HG02763 (cell line): ENCODE results near the gene ATG4C.
"Not testable (repeated sequence)": the region's sequence is repeated elsewhere in the genome, so short reads cannot be mapped to it uniquely, and the experiment has no call there.

Source experiments
- ATAC-seq: cut with Tn5 transposase; IDR thresholded peaks from one replicate; pipeline ENCODE4 v1.9.1; 2021; ENCODE audit warnings: mild to moderate bottlenecking, moderate library complexity; ENCODE audit not compliant: unreplicated experiment

ATG4C gene

GRCh38 chr1:62774971-62775595, 8.8 kb upstream of the ATG4C start:
- ATAC-seq: no peak

- ATAC-seq: no peak
Observed at GRCh38 chr1:62778208-62778607, 5.7 kb upstream of the ATG4C start.

DNA sequence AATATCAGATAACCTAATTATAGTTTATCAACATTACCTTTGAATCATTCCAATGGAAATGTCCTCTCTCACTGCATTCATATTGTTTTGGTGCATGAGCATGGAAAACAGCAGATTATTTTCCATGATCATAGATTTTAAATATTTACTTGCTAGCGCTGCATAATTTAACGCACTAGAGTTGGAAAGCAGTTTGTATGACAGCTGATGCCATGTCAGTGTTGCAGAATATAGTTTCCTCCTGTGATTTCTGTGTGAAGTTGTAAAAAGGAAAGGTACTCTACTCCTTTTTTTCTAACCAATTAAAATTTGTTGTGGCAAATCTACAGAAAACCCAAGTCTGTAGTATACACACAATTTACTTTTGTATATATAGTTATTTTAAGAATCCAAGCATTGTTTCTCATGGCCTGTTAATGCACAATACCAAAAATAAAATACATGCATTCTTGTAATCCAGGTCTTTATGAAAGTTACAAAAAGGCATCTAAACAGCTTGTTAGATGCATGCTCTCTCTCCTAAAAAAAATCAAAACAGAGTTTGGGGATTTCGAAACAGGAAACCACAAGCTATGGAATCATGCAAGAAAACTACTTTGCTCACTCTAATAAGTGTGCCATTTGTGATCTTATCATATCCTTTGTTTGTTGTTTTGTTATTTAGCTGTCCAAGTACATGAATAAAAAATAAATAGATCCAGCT, 1.9 kb upstream of the ATG4C start:
- ATAC-seq: no peak

DNA sequence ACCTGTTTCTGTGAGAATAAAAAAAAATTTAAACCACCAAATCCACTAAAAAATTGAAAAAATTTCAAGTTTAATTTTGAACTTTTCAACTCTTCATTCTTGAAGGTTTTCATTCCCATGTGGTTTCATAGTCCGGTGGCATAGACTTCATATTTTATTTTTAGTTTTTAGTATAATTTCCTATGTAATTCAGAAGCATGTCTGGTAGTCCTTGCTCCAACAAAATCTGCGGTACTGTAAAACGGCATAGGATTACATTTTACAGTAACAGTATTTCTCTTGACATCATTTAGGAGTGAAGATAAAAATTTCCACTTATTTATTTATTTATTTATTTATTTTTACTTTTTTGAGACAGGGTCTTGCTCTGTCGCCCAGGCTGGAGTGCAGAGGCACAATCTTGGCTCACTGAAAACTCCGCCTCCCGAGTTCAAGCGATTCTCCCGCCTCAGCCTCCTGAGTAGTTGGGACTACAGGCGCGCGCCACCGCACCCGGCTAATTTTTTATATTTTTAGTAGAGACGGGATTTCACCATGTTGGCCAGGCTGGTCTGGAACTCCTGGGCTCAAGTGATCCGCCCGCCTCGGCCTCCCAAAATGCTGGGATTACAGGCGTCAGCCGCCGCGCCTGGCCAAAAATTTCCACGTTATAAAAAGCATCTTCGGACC, 1.3 kb upstream of the ATG4C start:
- ATAC-seq: not testable (repeated sequence)

GRCh38 chr1:62784509-62785365, 805 bp downstream of the ATG4C start:
- ATAC-seq: peak; percentile 22

DNA sequence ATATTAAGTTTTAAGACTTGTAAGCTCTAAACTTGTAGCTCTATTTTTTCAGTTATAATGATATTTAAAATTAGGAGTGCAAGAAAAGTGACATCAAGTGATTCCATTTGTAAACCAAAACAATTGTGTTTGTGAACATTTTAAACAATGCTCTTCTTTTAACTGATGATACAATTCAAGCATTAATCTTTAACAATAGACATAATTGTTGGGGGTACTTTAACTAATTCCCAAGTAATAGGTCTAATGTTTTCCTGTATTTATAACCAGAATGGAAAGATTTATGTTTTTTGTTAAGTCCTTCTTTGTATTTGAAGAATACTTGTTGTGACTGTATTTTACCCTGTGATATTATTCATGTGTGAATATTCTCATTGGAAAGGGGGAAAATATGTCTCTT, 6.8 kb downstream of the ATG4C start:
- no peak for ATAC-seq

DNA sequence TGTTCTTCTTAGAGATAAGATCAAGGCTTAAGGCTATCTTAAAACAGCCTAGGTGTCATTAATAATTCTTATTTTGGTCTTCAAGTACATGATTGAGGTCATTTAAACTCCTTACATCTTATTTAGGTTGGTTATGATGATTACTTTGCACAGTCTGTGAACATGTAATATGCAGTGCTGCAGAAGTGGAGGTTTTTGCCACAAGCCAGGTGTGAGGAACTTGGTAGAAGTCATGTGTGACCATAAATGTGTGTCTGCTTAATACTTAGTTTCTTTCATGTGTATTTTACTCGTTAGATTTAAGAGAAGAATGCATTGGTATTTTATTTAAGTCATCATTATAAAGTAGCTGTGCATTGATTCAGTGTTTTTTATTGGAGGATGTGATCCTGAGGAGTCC, 10.1 kb downstream of the ATG4C start:
- no peak for ATAC-seq

GRCh38 chr1:62796221-62796620, 12.3 kb downstream of the ATG4C start:
- ATAC-seq: no peak

DNA sequence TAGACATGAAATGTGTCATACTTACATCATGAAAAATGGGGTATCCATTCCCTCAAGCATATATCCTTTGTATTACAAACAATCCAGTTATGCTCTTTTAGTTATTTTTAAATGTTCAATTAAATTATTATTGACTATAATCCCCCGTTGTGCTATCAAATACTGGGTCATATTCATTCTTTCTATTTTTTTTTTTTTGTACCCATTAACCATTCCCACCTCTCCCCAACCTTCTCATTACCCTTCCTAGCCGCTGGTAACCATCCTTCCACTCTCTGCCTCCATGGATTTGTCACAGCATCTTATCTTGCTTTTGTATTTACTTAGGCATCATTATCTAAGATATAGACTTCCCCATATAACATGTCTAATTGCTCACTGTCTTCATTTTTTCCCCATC, 15.8 kb downstream of the ATG4C start:
- ATAC-seq: no peak

DNA sequence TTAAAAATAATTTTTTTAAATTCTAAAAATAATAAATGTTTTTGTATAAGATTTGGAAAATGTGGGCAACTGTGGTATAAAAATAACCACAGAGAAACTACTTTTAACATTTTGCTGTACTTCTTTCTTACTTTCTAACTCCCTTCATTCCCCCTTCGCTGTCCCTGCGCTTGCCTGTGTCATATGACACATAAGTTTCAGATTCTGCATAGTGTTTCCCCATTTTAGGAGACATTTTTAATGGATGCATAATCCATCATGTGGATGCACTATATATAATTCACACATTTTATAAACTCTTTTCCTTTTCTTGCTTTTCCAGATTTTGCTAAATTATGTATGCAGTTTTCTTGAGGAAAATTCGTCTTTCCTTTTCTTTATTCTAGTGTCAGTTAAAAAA, 16.3 kb downstream of the ATG4C start:
- peak; percentile 37 for ATAC-seq

GRCh38 chr1:62800825-62801306, 16.9 kb downstream of the ATG4C start:
- peak; percentile 100 for ATAC-seq

GRCh38 chr1:62809788-62810187, 25.9 kb downstream of the ATG4C start:
- no peak for ATAC-seq

DNA sequence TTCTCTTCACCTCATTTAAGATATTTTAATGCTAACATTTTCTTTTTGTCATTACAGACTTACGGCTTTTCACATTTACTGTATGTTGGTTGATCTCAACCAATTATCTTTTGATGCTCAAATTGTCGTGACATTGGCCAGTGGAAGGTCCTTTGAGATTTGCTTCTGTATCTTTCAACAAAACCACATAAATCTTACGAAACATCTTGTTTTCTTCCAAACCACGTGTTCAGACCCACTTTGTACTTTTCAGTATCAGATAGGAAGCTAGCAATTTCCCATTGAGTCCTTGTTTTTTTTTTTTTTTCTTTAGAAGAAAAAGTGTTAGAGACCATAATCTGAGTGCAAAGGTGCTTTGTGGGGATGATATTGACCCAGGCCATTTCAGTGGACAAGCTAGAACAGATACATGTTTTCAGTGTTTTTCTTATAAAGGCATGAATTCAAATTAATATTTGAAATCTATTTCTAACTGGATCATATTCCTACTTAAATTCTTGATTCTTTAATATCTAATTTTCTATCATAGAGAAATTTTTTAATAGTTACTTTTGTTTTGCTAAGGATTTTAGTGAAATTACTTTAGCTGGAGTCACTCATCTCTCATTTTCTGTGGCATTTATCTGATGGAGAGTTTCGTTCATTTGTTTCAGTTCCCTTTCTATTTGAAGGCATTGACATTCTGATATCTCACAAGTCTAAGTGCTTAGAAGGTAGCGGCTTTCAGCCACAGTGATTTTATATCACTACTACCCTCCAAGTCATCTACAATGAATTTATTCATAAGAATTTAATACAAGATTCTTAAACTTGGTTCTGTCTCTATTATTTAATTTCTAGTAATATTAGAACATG, 26.7 kb downstream of the ATG4C start:
- ATAC-seq: peak; percentile 93

GRCh38 chr1:62823556-62823955, 39.6 kb downstream of the ATG4C start:
- ATAC-seq: no peak

- ATAC-seq: no peak
Observed at GRCh38 chr1:62826901-62827300, 43.0 kb downstream of the ATG4C start.

- ATAC-seq: not testable (repeated sequence)
Observed at GRCh38 chr1:62827786-62828185, 43.9 kb downstream of the ATG4C start.

- ATAC-seq: no peak
Observed at GRCh38 chr1:62832276-62832675, 48.3 kb downstream of the ATG4C start.

- no peak for ATAC-seq
Observed at GRCh38 chr1:62833529-62833928, 49.6 kb downstream of the ATG4C start.

DNA sequence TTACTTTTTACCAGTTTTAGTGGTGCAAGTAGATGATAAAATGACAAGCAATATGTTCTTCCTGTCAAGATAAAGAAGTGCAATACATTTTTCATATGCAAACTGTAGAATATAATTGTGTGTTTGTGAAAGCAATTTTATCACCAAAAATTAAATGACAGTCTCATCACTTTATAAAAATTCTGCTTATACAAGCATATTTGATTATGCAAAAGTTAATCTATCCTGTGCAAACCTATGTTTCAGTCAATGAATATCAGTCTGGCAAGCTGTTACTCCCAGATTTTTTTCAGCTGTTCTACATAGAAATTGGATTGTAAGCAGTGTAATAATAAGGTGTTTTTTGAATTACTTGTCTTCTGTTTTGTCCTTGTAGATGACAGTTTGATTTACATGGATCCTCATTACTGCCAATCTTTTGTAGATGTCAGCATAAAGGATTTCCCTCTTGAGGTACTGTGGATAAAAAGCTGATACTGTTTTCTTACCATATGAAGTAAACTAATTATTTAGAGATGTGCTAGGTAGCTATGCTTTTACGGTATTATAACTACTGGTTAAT, 50.5 kb downstream of the ATG4C start:
- ATAC-seq: no peak
